Renal cortex interstitium (tissue), 11 donors: ENCODE data around the gene SLC25A21. TPM values are rescaled to one million over a fixed set of nuclear protein-coding genes. Genes with fewer than 3 reads are reported as not detected.

Experiments
- DNase-seq, 11 donors: peaks; one replicate each; pipeline ENCODE4 v3.0.0-alpha.2; 2013; ENCODE audit warnings: low read depth in 9 of 11, low spot score in 4 of 11; ENCODE audit errors: extremely low read depth in 1 of 11
- polyA plus RNA-seq, 3 donors: library from polyadenylated mRNA; unstranded; fragments of 120-200 nt; gene quantifications; one replicate each; pipeline ENCODE4 v1.2.1, GENCODE V29; 2013; ENCODE audit not compliant: insufficient read length in 3 of 3

Gene SLC25A21
- polyA plus RNA-seq, 3 donors, result 3.2 to 4.2 (median 3.5) TPM

DNA sequence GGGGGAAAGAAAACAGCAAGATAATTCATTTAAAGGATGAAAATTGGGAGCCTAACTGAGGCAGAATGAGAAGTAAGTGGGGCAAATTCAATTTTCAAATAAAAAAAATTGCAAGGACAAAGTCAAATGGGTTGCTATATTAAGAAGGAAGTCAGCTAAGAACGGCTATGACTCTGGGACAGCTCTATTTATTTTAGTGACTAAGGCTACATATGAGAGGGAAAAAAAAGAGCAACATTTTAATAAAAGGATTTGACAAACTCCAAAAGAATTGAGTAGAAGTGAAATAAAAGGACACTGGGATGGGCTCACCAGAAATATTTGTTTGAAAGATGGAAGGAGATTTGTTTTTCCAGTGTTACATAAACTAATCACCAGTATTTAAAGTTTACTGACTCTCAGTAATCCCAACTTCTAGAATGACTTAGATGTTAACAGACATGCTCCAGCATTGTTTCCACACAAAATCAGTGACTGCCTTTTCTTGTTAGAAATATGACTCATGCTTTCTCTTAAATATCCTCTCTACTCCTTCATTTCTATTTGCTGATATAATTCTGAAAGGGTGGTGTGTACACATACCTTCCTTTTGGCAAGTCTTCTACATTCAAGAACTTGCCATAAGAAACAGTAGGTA, 198.5 kb downstream of the SLC25A21 start:
- no peak for DNase-seq

DNA sequence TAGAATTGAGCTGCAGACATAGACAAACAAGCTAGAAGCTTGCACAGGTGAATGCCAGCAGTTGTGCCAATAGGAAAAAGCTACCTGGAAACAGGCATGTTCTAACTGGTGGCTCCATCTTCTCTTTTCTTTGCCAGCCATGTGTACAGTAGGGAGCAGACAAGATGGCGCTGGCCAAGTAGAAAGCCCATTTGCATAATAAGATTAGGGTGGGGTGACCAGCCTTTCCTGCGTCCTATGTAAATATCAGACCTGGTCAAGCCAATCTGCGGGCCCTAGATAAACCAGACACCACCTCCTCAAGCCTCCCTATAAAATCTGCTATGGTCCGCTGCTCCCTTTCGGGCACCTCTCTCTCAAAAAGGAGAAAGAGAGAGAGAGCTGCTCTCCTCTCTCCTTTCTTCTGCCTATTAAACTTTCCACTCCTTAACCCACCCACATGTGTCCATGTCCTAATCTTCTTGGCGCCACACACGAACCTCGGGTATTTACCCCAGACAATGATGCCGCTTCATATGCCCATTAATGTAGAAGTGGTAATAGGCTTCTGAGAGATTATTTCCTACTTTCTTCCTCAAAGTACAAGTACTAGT, 201.0 kb downstream of the SLC25A21 start:
- no peak for DNase-seq

DNA sequence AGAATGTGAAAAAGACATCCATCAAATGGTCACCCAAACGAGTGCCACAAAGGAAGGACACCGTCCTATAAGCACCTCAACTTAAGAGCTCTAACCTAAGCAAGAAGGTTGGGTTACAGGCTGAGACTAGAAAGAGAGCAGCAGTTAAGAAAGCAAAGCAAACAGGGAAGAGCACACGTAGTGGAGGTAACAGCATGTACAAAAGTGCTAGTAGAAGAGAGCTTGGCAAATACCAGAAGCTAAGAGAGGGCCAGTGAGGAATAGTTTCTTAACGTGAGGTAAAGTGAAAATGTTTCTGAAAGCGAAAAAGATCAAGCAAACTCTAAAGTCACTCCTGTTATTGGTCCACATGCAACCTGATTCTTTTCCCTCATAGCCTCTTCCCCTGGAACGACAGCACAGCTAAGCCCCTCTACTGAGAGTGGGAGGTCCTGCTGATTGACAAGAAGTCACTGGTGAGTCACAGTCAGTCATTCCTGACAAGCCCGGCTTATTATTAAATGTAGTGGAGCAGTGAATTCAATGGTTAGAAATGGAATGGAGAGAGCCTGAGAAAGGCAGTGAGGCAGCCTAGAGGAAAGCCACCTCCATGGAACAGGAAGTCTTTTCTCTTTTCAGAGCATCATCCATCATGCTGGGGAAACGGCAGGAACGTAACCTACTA, 204.4 kb downstream of the SLC25A21 start:
- peak in 1 of 11 donors; percentile 9 for DNase-seq

GRCh38 chr14:36955967-36956366, 216.4 kb downstream of the SLC25A21 start:
- peak in 1 of 11 donors; percentile 8 for DNase-seq

- DNase-seq, result no peak
Measured at GRCh38 chr14:36955376-36955775, 217.0 kb downstream of the SLC25A21 start.

DNA sequence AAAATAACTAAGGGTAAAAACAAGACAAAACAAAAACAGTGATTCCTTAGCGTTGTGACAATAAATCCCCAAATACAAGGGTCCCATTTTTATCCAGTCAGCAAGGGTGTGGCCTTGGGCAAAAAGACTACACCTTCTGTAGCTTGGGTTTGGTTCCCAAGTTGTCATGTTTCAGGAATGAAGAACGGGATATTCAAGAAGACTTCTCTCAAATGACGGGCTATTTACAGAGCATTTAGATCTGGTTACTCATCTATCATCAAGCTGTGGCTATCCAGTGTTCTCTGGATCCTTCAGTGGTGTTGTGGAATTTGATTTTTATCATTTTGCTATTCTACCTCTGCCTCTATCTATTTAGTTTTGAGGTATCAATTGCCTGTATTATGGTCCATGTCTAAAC, 219.7 kb downstream of the SLC25A21 start:
- DNase-seq, result no peak

- no peak for DNase-seq
Measured at GRCh38 chr14:36951380-36951911, 221.0 kb downstream of the SLC25A21 start.

- DNase-seq, result no peak
Measured at GRCh38 chr14:36950812-36951211, 221.6 kb downstream of the SLC25A21 start.

DNA sequence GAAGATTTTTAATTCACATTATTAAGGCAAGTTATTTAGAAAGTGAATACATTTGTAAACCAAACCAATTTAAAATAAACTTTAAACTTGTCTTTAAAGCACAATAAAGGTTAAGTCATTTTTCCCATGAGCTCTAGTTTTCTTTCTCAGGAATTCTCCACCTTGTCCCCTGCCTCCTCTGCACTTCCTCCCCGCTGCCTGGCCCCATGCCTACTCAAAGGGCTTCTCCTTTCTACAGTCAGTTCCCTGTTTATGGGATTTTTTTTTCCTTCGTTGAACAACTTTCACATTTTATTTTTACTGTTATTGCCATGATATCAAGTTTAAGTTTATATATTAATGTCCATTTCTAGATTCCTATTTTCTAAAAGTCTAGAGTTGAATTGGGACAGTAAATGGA, 223.0 kb downstream of the SLC25A21 start:
- no peak for DNase-seq

DNA sequence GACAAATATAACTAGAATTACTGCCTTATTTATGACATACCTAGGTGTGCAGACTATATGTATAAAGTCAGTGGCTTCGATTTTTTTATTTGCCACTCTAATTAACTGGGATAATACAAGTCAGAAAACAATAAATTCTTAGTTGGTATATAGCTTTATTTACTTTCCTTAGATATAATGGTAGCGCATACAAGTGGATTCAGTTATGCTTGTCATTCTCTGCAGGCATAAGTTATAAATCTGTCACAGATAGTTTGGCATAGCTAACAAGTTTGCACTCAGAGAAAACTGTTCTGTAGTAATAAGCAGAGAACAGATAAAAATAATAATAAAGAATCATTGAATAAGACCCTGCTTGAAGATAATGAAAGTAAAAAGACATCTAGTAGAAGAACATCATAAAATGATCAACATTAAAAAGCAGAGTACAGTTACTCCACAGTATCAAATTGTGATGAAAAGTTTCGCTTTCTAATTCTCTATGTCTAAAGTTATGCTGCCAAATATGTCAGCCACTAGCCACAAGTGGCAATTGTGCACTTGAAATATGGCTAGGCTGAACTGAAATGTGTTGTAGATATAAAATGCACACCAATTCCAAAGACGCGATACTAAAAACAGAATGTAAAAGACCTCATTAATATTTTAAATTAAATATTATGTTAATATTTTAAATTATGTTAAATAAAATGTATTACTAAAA, 224.1 kb downstream of the SLC25A21 start:
- DNase-seq, result no peak

- no peak for DNase-seq
Measured at GRCh38 chr14:36947362-36947761, 225.0 kb downstream of the SLC25A21 start.

- DNase-seq, result no peak
Measured at GRCh38 chr14:36946872-36947271, 225.5 kb downstream of the SLC25A21 start.

DNA sequence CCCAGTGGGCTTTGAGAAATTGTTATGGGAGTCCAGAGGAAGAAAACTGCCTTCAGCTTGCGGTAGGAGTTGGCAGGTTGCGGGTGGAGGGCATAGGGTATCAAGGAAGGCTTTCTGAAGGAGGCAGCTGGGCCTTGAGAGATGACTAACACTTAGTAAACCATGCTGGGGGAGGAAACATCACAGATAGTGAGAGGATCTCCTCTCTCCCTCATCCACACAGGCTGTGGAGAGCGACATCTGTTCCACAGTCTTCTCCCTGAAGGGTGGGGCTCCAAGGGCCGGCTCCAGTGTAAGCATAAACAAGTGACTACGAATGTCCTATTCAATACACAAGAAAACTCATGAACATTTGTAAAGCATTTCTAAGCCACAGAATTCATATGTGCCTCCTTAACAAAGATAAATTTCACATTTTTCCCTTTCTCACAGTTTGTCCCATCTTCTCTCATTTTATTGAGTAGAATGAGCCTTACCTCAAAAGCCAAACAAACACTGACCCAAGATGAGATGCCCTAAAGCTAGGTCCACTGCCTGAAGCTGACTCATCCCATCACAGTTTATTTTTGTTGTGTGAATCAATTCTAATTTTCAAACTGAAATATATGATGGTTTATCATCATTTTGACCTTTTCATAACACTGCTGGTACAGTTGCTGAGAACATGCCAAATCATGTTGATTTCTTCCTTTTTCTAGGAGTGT, 227.9 kb downstream of the SLC25A21 start:
- no peak for DNase-seq

- DNase-seq, result no peak
Measured at GRCh38 chr14:36942522-36943245, 229.7 kb downstream of the SLC25A21 start.

DNA sequence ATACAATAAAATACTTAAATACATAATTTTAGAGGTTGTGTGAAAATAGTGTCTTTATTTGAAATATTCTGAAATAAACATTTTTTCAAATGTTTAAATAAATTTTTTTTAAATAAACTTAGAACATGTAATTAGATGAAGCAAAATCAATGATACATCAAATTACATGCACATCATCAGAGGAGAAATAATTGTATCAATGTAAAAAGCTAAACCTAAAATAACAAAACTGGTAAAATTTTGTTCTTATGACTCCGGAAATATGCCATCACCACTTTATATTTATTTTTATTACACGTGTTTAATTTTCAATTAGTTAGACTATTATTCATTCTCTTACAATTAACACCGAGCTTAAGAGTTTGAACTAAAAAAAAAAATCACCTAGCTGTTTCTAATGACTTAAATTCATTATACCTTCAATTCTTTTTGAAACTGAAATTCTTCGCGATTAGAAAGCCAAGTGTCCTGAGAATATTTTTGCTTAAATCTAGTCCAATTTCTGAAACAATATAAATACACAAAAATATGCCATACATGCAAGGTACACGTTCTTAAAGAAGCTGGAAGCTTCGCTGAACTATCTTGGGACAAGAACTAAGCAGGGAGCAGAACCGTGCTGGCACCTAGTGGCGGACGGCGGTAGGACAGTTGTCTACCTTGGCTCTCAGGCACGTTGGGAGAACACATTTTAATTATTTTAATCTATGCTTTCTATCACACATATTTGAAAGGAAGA, 230.5 kb downstream of the SLC25A21 start:
- DNase-seq, result peak; percentile 10 to 68 (median 48)

DNA sequence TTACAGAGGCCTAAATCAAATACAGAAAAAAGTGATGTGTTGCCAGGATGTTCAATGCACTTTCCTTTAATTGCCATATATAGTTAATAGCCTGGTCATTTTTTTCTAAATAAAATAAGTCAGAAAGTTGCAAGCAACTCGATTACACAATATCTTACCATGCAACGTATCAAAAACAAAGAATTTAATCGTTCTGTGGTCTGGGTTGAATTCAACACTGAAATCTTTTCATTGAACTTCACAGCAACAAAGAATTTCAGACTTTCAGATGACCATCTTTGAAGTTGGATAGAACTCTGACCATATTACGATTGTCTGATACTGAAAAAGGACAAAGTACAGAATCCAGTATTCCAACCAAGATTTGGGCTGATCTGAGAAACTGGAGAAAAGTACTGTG, 231.9 kb downstream of the SLC25A21 start:
- no peak for DNase-seq

GRCh38 chr14:36939265-36939664, 233.1 kb downstream of the SLC25A21 start:
- DNase-seq, result no peak

DNA sequence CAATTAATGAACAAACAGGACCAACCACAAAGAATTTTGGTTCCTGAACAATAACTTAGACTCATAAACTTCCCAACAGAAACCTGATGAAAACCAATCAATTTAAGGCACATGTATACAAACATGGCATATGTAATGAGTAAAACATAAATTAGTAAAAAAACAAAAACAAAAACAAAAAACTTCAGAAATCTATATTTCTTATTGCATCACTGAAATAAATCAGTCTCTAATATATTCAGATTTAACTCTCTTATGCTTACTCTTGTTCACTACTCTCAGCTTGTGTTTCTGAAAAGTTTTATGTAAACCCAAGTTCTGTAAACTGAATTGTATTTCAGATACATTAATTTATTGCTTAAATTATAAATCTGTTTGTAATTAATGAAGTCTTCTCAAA, 233.7 kb downstream of the SLC25A21 start:
- no peak for DNase-seq
